Ammon's horn (tissue), 1 donor: ENCODE data around the gene AHNAK.
A peak's percentile ranks its signal among the peaks of the same experiment; 100 is the strongest.

ENCODE experiments used
- DNase-seq: peaks from one replicate; pipeline ENCODE4 v3.0.0-alpha.2; 2016; ENCODE audit warnings: low spot score

The AHNAK gene

GRCh38 chr11:62404901-62405300, 141.7 kb downstream of the AHNAK start:
- no peak for DNase-seq

- no peak for DNase-seq
Observed at GRCh38 chr11:62404435-62404834, 142.2 kb downstream of the AHNAK start.

DNA sequence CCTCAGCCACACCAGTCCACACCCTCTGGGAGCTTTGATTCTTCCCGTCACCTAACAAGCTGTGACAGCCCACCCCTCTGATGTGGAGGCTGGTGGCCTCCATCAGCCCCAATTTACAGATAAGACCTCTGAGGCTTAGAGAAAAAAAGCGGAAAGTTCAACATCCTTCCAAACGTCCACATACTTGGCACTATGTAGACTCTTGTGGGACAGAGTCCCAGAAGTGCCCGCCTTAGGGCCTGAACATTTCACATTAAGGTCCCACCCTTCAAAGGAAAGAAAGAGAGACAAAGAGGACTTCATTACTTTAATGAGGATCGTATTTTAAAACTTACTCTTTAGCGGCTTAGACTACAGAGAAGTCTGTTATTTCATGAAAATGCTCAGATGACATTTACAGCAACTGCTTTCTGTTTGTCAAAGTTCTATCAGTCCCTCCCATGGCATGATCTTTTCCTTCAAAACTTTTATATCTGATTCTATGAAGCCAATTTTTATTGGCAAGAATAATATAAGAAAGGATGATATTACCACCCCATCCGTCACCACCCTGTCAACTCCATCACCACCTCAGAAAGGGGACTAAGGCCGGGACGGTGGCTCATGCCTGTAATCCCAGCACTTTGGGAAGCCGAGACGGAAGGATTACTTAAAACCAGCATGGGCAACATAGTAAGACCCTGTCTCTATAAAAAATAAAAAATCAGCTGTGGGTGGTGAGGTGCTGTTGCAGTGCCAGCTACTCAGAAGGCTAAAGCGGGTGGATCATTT, 143.5 kb downstream of the AHNAK start:
- no peak for DNase-seq

GRCh38 chr11:62402226-62402959, 144.2 kb downstream of the AHNAK start:
- DNase-seq, result peak; percentile 71

DNA sequence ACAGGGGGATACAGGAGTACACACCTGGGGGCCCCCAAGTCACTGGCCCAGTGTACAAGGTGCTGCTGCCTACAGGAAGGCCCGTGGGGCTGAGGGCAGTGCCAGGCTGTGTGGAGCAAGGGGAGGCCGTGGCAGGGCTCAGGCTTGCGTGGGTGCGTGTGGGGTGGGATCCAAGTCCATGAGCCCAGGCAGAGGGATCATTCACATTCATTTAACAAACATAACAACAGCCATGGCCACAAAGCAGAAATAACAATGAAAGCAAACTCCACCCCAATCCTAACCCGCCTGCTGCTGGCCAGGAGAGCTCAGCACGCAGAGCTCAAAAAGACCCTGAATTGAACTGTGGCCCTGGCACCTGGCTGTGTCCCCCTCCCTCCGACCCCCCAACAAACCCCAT, 144.8 kb downstream of the AHNAK start:
- DNase-seq, result no peak

GRCh38 chr11:62401356-62401755, 145.2 kb downstream of the AHNAK start:
- no peak for DNase-seq

DNA sequence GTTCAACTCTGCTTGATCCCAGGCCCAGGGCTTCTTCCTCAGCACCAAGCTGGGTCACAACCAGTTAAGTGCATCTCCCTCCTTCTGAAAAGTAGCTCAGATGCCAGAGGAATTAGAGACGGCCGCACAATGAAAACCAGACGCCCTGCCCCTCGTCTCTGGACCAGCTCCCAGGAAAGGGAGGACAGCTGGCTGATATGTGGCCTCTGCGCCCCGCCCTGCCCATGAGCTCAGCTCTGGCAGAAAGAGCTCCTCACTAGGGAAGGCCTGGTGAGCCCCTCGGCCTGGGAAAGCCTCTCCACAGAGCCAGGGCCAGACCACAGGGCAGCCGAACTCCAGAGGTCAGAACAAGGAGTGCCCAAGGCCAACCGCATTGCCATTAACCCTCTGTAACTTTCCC, 145.8 kb downstream of the AHNAK start:
- DNase-seq, result peak; percentile 87

DNA sequence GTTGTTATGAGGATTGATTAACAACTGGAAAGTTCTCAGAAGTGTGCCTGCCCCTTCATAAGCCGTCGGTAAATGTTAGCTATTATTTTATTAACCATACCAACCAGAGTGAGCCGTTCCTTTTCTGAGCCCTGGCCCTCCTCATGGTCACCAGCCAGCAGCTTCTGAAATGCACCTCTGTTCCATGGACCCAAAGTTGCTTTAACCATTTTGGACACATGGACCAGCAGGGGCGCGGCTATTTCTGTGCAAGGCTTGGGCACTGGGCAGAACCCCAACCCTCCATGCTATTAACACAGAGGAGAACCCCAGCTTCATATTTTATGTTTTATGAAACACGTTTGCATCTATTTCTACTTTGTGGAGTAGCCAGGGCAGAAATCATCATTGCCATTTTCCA, 146.3 kb downstream of the AHNAK start:
- DNase-seq, result no peak

- DNase-seq, result no peak
Observed at GRCh38 chr11:62399878-62400266, 146.7 kb downstream of the AHNAK start.

DNA sequence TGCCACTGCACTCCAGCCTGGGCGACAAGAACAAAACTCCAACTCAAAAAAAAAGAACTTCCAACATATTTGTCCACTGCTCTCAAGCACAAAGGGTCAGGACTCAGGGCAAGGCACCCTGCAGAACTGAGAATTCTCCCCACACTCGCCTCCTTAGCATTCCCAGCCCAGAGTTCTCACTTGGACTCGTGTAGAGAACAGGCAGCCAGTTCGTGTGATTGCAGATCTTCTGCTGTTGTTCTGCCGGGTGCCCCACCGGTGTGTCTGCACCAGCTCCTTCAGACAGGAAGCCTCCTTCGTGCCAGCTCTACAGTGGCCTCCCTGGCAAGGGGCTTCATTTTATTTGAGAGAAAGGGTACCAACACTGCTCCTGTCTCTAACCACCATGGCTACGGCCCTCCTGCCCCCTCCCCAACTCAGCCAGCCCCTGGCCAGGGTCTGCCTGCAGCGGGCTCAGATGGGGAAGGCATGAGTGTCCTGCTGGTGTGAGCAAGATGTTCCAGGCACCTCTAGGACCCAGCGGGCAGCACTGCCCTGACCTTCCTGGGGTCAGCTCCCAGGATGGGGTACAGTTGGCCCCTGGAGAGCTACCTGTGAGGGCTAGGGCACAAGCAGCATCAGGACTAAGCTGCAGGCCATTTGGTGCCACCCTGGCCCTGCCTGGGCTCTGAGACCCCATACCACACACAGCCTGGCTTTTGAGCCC, 147.3 kb downstream of the AHNAK start:
- peak; percentile 57 for DNase-seq

DNA sequence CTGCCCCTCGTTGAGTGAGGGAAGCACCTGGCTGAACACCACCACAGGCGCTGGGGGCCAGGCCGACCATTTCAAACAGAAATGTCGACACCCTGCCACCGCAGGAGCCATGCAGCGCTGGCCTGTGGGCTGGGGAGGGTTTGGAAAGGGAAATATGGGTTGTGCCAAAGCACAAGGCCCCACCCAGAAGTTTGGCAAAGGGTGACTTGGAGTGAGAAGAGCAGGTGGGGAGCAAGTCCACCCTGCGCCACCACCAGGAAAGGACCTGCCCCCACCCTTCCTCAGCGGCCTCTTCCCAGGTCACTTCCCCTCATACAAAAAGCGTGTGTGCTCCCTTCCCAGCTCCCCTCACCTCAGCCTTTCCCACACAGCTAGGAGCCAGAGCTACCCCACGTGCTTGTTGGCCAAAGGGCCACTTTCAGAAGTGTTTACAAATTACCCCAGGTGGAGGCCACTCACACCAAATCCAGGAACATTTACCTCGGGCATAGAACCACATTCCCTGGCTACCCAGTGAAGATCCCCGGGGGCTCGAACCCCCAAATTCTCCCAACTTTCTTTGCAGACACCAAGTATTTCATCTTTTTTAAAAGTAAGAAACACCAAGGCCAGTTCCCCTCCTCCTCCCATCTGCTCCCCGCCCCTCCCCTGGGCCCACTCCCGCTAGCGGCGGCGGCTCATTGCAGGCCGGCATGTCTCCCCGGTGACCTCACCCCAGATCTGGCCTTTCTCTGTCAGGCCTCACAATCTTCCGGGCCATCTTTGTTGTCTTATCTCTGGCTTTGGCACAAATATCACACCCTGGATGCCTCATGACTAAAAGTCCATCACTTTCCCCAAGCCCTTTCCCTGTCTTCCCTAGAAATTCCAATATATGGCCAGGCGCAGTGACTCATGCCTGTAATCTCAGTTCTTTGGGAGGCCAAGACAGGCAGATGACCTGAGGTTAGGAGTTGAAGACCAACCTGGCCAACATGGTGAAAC, 148.3 kb downstream of the AHNAK start:
- DNase-seq, result no peak

GRCh38 chr11:62395885-62396551, 150.6 kb downstream of the AHNAK start:
- DNase-seq, result no peak

GRCh38 chr11:62394825-62395538, 151.6 kb downstream of the AHNAK start:
- peak; percentile 95 for DNase-seq

- no peak for DNase-seq
Observed at GRCh38 chr11:62393735-62394134, 152.9 kb downstream of the AHNAK start.

GRCh38 chr11:62393061-62393611, 153.5 kb downstream of the AHNAK start:
- no peak for DNase-seq

DNA sequence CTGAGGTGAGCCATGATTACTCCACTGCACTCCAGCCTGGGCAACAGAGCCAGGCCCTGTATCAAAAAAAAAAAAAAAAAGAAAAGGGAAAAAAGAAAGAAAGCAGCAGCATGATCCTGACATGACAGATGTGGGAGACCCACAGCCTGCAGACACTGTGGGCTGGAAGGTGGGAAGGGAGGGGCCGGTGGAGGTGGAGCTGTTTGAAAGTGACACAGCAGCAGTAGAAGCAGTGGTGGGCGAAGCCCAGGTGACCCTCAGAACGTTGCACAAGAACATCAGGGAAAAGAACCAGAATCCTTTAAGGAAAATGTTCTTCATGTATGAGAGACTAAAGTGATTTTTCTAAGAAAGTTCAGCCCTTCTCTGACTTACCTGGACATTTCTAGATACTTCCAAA, 154.1 kb downstream of the AHNAK start:
- DNase-seq, result no peak

DNA sequence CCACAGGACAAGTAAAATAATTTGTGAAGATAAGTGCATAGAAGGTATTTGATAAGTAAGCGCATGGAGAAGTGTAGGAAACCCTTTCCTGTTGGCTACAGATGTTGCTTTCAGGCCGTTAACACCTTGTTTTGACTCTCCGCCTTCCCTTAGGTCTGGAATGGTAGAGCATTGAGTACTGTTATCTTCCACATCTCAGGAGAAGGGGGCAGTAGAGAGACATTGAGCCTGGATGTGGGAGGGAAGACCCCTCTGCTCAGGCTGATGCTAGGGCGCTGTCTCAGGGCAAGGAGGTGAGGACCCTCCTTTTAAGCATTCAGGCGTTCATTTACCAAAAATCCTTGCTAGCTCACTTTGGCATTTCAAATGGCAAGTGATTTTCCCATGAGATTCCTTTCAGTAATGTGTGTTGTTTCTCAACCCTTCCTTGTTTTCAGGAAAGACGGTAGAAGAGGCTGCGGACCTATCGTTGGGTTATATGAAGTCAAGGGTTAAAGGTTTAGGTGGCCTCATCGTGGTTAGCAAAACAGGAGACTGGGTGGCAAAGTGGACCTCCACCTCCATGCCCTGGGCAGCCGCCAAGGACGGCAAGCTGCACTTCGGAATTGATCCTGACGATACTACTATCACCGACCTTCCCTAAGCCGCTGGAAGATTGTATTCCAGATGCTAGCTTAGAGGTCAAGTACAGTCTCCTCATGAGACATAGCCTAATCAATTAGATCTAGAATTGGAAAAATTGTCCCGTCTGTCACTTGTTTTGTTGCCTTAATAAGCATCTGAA, 154.8 kb downstream of the AHNAK start:
- DNase-seq, result no peak

DNA sequence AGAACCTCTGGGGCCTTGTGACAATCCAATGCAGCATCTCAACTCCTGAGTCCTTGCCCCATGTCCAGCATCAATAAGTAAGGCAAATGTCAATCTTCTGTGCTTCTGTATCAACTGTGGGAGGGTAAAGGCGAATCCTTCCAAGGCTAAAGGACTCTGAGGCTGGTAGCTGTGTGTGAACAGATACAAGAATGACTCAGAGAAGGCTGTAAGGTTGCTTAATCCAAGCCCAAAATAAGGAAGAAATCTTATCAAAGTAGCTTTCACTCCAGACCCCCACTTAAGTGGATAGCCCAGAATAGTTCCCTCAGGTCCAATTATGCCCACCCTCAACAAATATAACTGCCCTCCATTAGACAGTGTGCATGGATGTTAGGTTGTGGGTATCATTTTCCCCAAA, 155.9 kb downstream of the AHNAK start:
- no peak for DNase-seq

DNA sequence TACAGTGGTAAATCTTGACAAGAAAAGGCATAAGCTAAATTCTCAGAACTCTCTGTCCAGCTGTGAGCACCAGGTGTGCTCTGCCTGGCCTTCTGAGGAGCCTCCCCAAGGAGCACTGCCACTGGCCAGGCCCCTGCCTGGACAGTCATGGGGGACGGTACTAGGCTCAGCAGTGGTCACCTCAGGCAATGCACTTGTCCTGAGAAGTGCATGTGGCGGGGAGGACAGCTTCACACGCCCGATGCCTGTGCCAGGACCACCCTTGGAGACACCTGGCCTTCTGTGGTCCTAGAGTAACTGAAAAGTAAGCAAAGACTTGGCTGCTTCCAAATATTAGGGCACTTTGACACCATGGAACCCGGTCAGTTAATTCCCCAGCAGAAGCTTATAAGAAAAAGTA, 156.4 kb downstream of the AHNAK start:
- DNase-seq, result no peak
